ENCODE data around the gene AP5Z1. TPM values are rescaled to one million over a fixed set of nuclear protein-coding genes. Genes with fewer than 3 reads are reported as not detected.

The AP5Z1 gene
- total and polyA plus RNA-seq, 2 of the 4 experiments (the other 2 are of a cell fraction) = 9.7 to 38.7 TPM

DNA sequence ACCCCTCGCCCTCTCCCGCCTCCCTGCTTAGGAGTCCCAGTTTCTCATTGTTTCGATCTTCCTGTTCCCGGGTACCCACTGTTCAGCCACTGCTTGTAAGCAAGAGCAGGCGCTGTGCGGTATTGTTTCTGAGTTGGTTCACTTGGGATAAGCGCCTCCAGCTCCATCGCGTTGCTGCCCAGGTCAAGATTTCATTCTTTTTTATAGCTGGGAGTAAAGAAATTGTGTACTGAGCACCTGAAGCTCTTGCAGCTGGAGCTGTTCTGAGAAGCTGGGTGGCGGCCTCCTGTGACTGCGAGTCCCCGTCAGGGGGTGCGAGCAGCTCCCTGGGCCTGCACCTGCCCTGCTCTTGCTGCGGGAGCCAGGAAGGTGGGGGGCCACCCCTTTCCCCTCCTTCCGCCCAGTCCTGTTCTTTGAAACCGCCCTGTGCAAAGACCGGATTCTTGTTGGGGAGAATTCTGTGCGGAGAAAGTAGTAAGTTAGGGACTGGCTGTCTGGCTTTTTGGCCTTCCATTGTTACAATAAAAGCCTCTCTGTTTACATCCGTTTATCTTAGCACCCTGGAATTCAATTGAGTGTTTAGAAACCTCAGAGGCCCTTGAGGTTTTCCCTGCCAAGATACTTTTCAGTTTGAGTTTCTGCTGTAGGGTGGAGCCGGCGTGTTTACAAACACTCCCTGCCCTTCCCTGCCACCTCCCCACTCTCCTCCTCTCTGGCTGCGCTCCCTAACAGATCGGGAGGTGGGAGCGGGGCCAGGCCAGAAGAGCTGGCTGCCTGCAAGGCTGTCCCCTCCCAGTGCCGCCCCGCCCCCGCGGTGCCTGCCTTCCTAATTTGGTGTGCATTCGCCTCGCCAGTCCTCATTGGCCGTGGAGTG is 30.8 kb upstream of the AP5Z1 start:
- peak; percentile 99 for DNase-seq
- H3K27ac ChIP-seq (ENCODE audit: insufficient read depth, low read length) = peak overlapping the region; percentile 90
- no peaks in the 10 kb centered on the region for H3K27me3 ChIP-seq (ENCODE audit: control insufficient read depth, insufficient read depth, low read length)
- peak overlapping the region; percentile 87 for H2AK9ac ChIP-seq (replicated peaks; ENCODE audit: low read depth, low read length, poor library complexity)
- peak overlapping the region; percentile 49 for H3K14ac ChIP-seq (replicated peaks; ENCODE audit: low read depth, low read length)
- peaks cover 12% of the 10 kb centered on the region for H3K4me1 ChIP-seq (ENCODE audit: control insufficient read depth, insufficient read depth, low read length)
- peak overlapping the region; percentile 77 for H2BK5ac ChIP-seq (ENCODE audit: low read depth, low read length, poor library complexity, severe bottlenecking)
- H3K4ac ChIP-seq (ENCODE audit: low read depth, low read length) = peak overlapping the region; percentile 76
- no peak overlapping the region for H3K4me3 ChIP-seq (ENCODE audit: insufficient read depth, low read depth, low read length)
- H4K5ac ChIP-seq (ENCODE audit: low read depth, low read length) = peak overlapping the region; percentile 42
- H3K9me3 ChIP-seq (ENCODE audit: control insufficient read depth, insufficient read depth, low read length) = no peaks in the 10 kb centered on the region
- dilution Hi-C loops (cut with HindIII; ENCODE audit: low sequenced_read_pairs, unreplicated experiment) (no loop called here), in situ Hi-C loops (cut with MboI; ENCODE audit: low sequenced_read_pairs) (no loop called here), intact Hi-C loops (cut with micrococcal nuclease) (loop anchor here (1.0 to 2.0 kb wide), 4 partner anchors 31 to 76 kb away; partner anchors contain the start of gene AP5Z1)
- H4K91ac ChIP-seq (ENCODE audit: insufficient read depth, low read depth, low read length) = peak overlapping the region; percentile 90
- peak overlapping the region; percentile 64 for H2AFZ ChIP-seq (replicated peaks; ENCODE audit: low read length, poor library complexity)
- 2% methylated on average over 7 of the region's 31 CpGs; no CpG with 5 or more reads in 1 of the 2 experiments for WGBS, 2 experiments (ENCODE audit: extremely low coverage in 2 of 2, insufficient read length in 1 of 2)
- peak overlapping the region; percentile 42; the same call in 1 of the 2 replicates for H3K18ac ChIP-seq (ENCODE audit: low read depth, low read length)
- POLR2A ChIA-PET (ENCODE audit: unreplicated experiment) = interaction anchor here (0.6 to 1.5 kb wide), 2 partner anchors 19 to 31 kb away, joined by 9 to 17 read pairs; partner anchors contain the start of gene AP5Z1
- peak overlapping the region; percentile 96; the same call in 1 of the 3 replicates for H2BK15ac ChIP-seq (ENCODE audit: low read depth, low read length)
- peak overlapping the region; percentile 95 for H2AK5ac ChIP-seq (ENCODE audit: low read depth, low read length)
- H3K9me1 ChIP-seq (ENCODE audit: insufficient read depth, low read length) = peaks cover 2% of the 10 kb centered on the region; the same call in 1 of the 2 replicates
- H2BK20ac ChIP-seq (ENCODE audit: low read depth, low read length) = peak overlapping the region; percentile 68; the same call in 1 of the 2 replicates
- H3K4me2 ChIP-seq (ENCODE audit: low read depth, low read length) = peak overlapping the region; percentile 64
- H4K20me1 ChIP-seq (ENCODE audit: insufficient read depth, low read length) = peaks cover 2% of the 10 kb centered on the region; the same call in 1 of the 2 replicates
- peak overlapping the region; percentile 45; the same call in 1 of the 2 replicates for H3K56ac ChIP-seq (ENCODE audit: extremely low read depth, insufficient read depth, low read length)
- ATAC-seq (ENCODE audit: low read depth) = peak; percentile 98
- BruUV-seq (replicated peaks) = no TSS peak
- CTCF ChIA-PET = no interaction called here
- H3K23ac ChIP-seq (ENCODE audit: low read depth, low read length) = peak overlapping the region; percentile 51
- H4K8ac ChIP-seq (ENCODE audit: low read depth in 2 of 2, low read length in 2 of 2) = peak overlapping the region; percentile 42 to 73; a peak in 2 of 4 replicates
- H3K9ac ChIP-seq (ENCODE audit: low read depth, low read length) = peak overlapping the region; percentile 43
- H2BK120ac ChIP-seq (ENCODE audit: low read depth, low read length) = peak overlapping the region; percentile 85
- H3K36me3 ChIP-seq (ENCODE audit: control insufficient read depth, insufficient read depth, low read length) = peaks cover 44% of the 10 kb centered on the region
- H3K79me1 ChIP-seq (ENCODE audit: low read depth in 1 of 2, low read length in 2 of 2) = peaks cover 7 to 62% of the 10 kb centered on the region in 2 experiments; a peak in 3 of 4 replicates
- TF ChIP-seq, protein P1, sequence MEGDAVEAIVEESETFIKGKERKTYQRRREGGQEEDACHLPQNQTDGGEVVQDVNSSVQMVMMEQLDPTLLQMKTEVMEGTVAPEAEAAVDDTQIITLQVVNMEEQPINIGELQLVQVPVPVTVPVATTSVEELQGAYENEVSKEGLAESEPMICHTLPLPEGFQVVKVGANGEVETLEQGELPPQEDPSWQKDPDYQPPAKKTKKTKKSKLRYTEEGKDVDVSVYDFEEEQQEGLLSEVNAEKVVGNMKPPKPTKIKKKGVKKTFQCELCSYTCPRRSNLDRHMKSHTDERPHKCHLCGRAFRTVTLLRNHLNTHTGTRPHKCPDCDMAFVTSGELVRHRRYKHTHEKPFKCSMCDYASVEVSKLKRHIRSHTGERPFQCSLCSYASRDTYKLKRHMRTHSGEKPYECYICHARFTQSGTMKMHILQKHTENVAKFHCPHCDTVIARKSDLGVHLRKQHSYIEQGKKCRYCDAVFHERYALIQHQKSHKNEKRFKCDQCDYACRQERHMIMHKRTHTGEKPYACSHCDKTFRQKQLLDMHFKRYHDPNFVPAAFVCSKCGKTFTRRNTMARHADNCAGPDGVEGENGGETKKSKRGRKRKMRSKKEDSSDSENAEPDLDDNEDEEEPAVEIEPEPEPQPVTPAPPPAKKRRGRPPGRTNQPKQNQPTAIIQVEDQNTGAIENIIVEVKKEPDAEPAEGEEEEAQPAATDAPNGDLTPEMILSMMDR (conservative IDR thresholded peaks at IDR 0.05; ENCODE audit: low read depth, low read length) = no peak
- TF ChIP-seq BHLHE40 (IDR thresholded peaks at IDR 0.05; ENCODE audit: low read depth, low read length) (no peak; the same call in none of the 2 replicates), MXI1 (IDR thresholded peaks at IDR 0.05; ENCODE audit: borderline replicate concordance, low read depth, low read length) (0 out of 2 replicates have a peak, but pooled peaks have one; percentile 37), FOS (IDR thresholded peaks at IDR 0.05; ENCODE audit: low read depth, low read length) (0 out of 2 replicates have a peak, but pooled peaks have one; percentile 28), ELK1 (IDR thresholded peaks at IDR 0.05; ENCODE audit: borderline replicate concordance, low read depth, low read length) (no peak), CHD1 (IDR thresholded peaks at IDR 0.05; ENCODE audit: low read depth, low read length) (no peak), RFX5 (IDR thresholded peaks at IDR 0.05; ENCODE audit: low read depth, low read length) (no peak), MAFK (IDR thresholded peaks at IDR 0.05; ENCODE audit: low read depth, low read length) (no peak), USF2 (IDR thresholded peaks at IDR 0.05; ENCODE audit: low read depth, low read length) (no peak), MAZ (IDR thresholded peaks at IDR 0.05; ENCODE audit: borderline replicate concordance, low read depth, low read length) (peak; percentile 95), POLR2A (IDR thresholded peaks at IDR 0.05; ENCODE audit: low read depth, low read length) (no peak; the same call in 1 of the 2 replicates), SMC3 (IDR thresholded peaks at IDR 0.05; ENCODE audit: low read depth, low read length) (peak; percentile 18; the same call in 1 of the 2 replicates)
